HG02852 (cell line): Measurements from ENCODE around the gene GYS2.

Source experiments
- ATAC-seq: cut with Tn5 transposase; IDR thresholded peaks from one replicate; pipeline ENCODE4 v1.9.1; 2021; ENCODE audit warnings: mild to moderate bottlenecking, moderate library complexity; ENCODE audit not compliant: unreplicated experiment

The GYS2 gene

GRCh38 chr12:21509768-21510167 is 94.9 kb downstream of the GYS2 start:
- ATAC-seq, result peak; percentile 89

- ATAC-seq, result no peak
These were observed 96.8 kb downstream of the GYS2 start for GRCh38 chr12:21507849-21508248.

GRCh38 chr12:21505888-21506287 is 98.8 kb downstream of the GYS2 start:
- no peak for ATAC-seq

- no peak for ATAC-seq
These were observed 101.8 kb downstream of the GYS2 start for GRCh38 chr12:21502872-21503271.

GRCh38 chr12:21502164-21502496 is 102.5 kb downstream of the GYS2 start:
- ATAC-seq, result no peak

GRCh38 chr12:21501258-21502163 is 103.1 kb downstream of the GYS2 start, which contains the start of the genes GOLT1B and RECQL:
TSS of gene GOLT1B (plus strand) at chr12:21501789. CDS start at chr12:21501924, 135 bp downstream.
TSS of gene RECQL (minus strand) at chr12:21501635. CDS start at chr12:21499570, 2,065 bp downstream.
- ATAC-seq, result peak; percentile 98

- ATAC-seq, result peak; percentile 3
These were observed 103.8 kb downstream of the GYS2 start for GRCh38 chr12:21500786-21501257.

- ATAC-seq, result no peak
These were observed 104.9 kb downstream of the GYS2 start for GRCh38 chr12:21499765-21500164.
